Loucy (cell line): ENCODE data around the gene ADAMTS2.

Experiments used
- EZH2phosphoT487 ChIP-seq: fragments of 200-600 bp; IDR thresholded peaks from 2 replicates; pipeline ENCODE4 v1.6.1; 2018; ENCODE audit warnings: antibody characterized with exemption, mild to moderate bottlenecking, moderate library complexity, borderline replicate concordance
- TF ChIP-seq, protein P1 (sequence below): fragments of 200-600 bp; sonication (generic); conservative IDR thresholded peaks from 2 replicates; pipeline ENCODE4 v1.5.1; 2014; ENCODE audit warnings: mild to moderate bottlenecking, antibody characterized with exemption, low read length

DNA sequence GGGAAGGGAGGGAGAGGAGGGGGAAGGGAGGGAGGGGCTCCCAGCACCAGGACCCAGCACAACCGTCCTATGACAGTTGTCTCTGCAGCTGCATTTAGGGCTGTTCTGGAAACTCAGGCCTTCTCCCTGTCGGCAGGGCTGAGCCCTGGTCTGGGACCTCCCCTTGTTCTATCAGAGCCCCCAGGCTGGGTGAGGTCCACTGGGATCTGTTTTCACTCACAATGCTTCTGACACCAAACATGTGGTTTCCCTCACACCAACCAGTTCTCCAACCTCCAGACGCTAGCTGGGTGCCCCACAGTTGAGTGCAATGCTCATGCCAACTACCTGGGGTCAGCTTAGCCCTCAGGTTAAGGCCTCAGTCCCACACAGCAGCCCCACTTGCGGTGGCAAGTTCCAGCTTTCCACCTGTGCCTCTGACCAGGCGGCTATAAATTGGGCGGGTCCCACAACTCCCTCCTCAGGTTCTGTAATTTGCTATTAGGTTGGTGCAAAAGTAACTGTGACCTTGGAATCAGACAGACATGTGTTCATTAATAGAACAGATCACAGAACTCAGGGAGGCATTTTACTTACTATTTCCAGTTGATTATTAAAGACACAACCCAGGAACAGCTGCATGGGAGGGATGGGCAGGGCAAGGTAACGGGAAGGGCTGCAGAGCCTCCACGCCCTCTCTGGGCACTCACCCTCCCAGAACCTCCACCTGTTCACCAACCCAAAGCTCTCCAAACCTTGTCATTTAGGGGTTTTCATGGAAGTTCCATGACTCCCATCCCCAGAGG is 13.5 kb downstream of the ADAMTS2 start:
- TF ChIP-seq, protein P1, sequence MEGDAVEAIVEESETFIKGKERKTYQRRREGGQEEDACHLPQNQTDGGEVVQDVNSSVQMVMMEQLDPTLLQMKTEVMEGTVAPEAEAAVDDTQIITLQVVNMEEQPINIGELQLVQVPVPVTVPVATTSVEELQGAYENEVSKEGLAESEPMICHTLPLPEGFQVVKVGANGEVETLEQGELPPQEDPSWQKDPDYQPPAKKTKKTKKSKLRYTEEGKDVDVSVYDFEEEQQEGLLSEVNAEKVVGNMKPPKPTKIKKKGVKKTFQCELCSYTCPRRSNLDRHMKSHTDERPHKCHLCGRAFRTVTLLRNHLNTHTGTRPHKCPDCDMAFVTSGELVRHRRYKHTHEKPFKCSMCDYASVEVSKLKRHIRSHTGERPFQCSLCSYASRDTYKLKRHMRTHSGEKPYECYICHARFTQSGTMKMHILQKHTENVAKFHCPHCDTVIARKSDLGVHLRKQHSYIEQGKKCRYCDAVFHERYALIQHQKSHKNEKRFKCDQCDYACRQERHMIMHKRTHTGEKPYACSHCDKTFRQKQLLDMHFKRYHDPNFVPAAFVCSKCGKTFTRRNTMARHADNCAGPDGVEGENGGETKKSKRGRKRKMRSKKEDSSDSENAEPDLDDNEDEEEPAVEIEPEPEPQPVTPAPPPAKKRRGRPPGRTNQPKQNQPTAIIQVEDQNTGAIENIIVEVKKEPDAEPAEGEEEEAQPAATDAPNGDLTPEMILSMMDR, result no peak
- no peak for TF ChIP-seq EZH2phosphoT487
